ENCODE results near the gene KIAA0586. TPM values are rescaled to one million over a fixed set of nuclear protein-coding genes. Genes with fewer than 3 reads are reported as not detected.

Gene KIAA0586
- total and polyA plus RNA-seq, 2 donors (not counting 3 experiments of a cell fraction or from before 2014, with no cell fraction given), result 7.4 to 25.9 TPM

DNA sequence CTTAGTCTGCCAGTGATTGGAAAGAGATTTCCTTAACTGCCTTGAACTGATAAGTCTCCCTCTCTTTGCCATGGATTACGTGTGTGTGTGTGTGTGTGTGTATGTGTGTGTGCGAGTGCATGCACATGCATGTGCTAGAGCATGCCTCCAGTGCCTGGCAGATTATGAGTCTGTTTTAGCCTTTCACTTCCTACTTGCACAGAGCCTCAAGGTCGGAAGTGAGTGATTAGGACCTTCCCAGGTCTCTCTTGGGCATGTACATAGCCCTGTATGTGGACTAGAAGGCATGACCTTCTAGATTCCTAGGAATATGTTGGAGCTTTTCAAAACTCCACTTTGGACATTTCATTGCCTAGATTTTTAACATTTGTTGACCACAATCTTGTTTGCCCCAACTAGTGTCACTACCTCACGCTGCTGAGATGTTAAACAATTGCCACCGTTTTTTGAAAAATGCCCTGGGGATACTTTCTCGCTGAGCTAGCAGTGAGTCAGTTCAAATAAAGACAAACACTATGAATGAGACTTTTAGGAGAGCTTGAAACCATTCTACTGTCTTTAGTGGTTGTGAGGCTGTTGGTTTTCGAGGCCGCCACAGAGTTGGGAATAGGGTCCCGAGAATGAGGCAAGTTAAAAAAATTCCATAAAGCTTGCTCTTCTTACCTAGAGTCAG, 28.2 kb downstream of the KIAA0586 start:
- ChIA-PET CTCF (no interaction called here), POLR2A (no interaction called here)
- TF ChIP-seq, protein P1, sequence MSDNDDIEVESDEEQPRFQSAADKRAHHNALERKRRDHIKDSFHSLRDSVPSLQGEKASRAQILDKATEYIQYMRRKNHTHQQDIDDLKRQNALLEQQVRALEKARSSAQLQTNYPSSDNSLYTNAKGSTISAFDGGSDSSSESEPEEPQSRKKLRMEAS (IDR thresholded peaks at IDR 0.05; ENCODE audit: insufficient read depth, insufficient read length), result no peak
- TF ChIP-seq GATA2 (IDR thresholded peaks at IDR 0.05; ENCODE audit: insufficient read depth, insufficient read length, low read depth, low read length) (no peak), JUN (IDR thresholded peaks at IDR 0.05; ENCODE audit: borderline replicate concordance, insufficient read depth, insufficient read length, low read depth) (no peak), EZH2 (IDR thresholded peaks at IDR 0.05; ENCODE audit: borderline replicate concordance, low read depth, low read length, severe bottlenecking) (no peak), POLR2A (IDR thresholded peaks at IDR 0.05; ENCODE audit: low read depth, low read length) (no peak), MYC (IDR thresholded peaks at IDR 0.05; ENCODE audit: low read depth, low read length) (no peak), FOS (IDR thresholded peaks at IDR 0.05; ENCODE audit: borderline replicate concordance, insufficient read depth, low read length) (no peak), POLR2AphosphoS5 (IDR thresholded peaks at IDR 0.05; ENCODE audit: insufficient read depth, low read depth, low read length) (no peak)
- TF ChIP-seq, protein P2, sequence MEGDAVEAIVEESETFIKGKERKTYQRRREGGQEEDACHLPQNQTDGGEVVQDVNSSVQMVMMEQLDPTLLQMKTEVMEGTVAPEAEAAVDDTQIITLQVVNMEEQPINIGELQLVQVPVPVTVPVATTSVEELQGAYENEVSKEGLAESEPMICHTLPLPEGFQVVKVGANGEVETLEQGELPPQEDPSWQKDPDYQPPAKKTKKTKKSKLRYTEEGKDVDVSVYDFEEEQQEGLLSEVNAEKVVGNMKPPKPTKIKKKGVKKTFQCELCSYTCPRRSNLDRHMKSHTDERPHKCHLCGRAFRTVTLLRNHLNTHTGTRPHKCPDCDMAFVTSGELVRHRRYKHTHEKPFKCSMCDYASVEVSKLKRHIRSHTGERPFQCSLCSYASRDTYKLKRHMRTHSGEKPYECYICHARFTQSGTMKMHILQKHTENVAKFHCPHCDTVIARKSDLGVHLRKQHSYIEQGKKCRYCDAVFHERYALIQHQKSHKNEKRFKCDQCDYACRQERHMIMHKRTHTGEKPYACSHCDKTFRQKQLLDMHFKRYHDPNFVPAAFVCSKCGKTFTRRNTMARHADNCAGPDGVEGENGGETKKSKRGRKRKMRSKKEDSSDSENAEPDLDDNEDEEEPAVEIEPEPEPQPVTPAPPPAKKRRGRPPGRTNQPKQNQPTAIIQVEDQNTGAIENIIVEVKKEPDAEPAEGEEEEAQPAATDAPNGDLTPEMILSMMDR (IDR thresholded peaks at IDR 0.05; ENCODE audit: extremely low read depth in 1 of 2, insufficient read depth in 1 of 2, low read depth in 1 of 2, low read length in 2 of 2), result no peak
- BruUV-seq (replicated peaks), result no TSS peak
- Histone ChIP-seq H3K9me1 (replicated peaks; ENCODE audit: control insufficient read depth, extremely low read depth, insufficient read depth, low read length) (no peaks in the 10 kb centered on the region), H3K9me3 (replicated peaks; ENCODE audit: control insufficient read depth, insufficient read depth, low read length) (no peaks in the 10 kb centered on the region), H3K27me3 (ENCODE audit: control insufficient read depth in 2 of 2, insufficient read depth in 2 of 2, low read length in 2 of 2) (no peaks in the 10 kb centered on the region), H3K36me3 (ENCODE audit: control insufficient read depth in 2 of 2, extremely low read depth in 1 of 2, insufficient read depth in 2 of 2, low read length in 2 of 2) (peaks cover 0 to 5% of the 10 kb centered on the region in 2 experiments), H3K4me1 (ENCODE audit: control insufficient read depth, extremely low read depth, insufficient read depth, low read length) (peaks cover 3% of the 10 kb centered on the region), H2AFZ (ENCODE audit: low read depth, low read length) (no peak overlapping the region), H3K9ac (replicated peaks; ENCODE audit: extremely low read depth, insufficient read depth, low read length) (no peak overlapping the region), H3K27ac (ENCODE audit: insufficient read depth, low read depth, low read length) (no peak overlapping the region), H3K79me2 (ENCODE audit: control insufficient read depth, insufficient read depth, low read length) (no peaks in the 10 kb centered on the region), H4K20me1 (replicated peaks; ENCODE audit: control insufficient read depth, extremely low read depth, insufficient read depth, low read length) (no peaks in the 10 kb centered on the region), H3K4me3 (replicated peaks in 1 of 3; ENCODE audit: insufficient read depth in 1 of 3, low read depth in 1 of 3, low read length in 3 of 3) (no peak overlapping the region), H3K4me2 (ENCODE audit: insufficient read depth, low read length) (no peak overlapping the region)
- dilution Hi-C loops (cut with MboI; ENCODE audit: extremely low pct_ligation_motif_present, low sequenced_read_pairs), result no loop called here
- intact Hi-C loops (cut with micrococcal nuclease), result no loop called here
- DNase-seq (ENCODE audit: low read depth, low spot score), result no peak
- no peak for FAIRE-seq
